Measurements from ENCODE around the gene ECHDC3.

The ECHDC3 gene

GRCh38 chr10:11810973-11811372 lies 68.8 kb downstream of the ECHDC3 start:
- no peak for DNase-seq (ENCODE audit: low spot score)
- no peak for FAIRE-seq

- no peak for FAIRE-seq
- DNase-seq (ENCODE audit: low spot score): no peak
These were observed 71.0 kb downstream of the ECHDC3 start for GRCh38 chr10:11813177-11813576.
